ENCODE data around the gene HLA-E. TPM values are rescaled to one million over a fixed set of nuclear protein-coding genes. Genes with fewer than 3 reads are reported as not detected.

HLA-E gene
- total RNA-seq, 2 donors from 2014 or later: 133 to 216 TPM

DNA sequence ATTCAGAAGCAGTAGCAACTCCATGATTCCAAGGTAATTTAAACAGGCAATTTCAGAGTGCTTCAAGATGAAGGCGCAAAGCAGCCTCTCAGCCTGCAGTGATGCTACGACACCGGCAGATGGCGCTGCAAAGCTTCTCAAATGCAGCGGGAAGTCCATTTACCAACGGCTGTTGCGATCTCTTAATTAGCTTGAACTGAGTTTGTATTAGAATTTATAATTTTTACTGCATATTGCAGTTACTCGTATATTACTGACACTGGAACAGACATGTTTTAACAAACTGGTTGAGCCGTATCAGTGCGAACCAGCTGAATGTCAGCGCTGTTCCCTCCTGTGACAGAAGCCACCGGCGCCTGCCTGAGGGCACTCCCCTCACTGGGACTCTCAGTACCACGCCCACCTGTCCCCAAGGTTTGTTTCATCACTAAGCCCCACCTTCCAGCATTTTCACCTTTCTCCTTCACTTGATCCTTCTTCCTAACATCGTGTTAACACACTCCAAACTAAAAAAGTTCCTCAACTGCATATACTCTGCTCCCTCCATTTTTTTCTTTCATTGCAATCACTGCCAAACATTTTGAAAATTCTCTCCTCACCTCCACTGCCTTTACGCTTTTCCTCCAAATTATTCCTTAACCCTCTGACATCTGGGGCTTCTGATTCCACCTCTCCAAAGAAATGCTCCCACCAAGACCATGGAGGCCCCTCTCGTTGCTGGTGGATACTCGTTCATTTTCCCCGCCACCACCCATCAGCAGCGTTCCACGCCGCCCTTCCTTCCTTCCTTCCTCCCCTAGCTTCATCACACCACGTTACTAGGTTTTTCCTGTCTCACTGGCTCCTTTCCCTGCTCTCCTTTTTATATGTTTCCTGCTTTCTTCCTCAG is 52.5 kb downstream of the HLA-E start:
- H3K4me3 ChIP-seq: no peak overlapping the region
- H3K4me1 ChIP-seq: no peaks in the 10 kb centered on the region
- no peaks in the 10 kb centered on the region for H3K27me3 ChIP-seq
- DNase-seq (peak; percentile 77 to 81 (median 80)), ATAC-seq (peak; percentile 81)
- intact Hi-C loops (cut with DNase I): no loop called here
- peaks cover 0 to 1% of the 10 kb centered on the region in 2 donors for H3K36me3 ChIP-seq (replicated peaks in 1 of 2; ENCODE audit: insufficient read depth in 1 of 2, low read depth in 2 of 2)
- H3K27ac ChIP-seq: peak overlapping the region in 1 of 4 donors; percentile 39
- no peaks in the 10 kb centered on the region for H3K9me3 ChIP-seq
- TF ChIP-seq, protein P1, sequence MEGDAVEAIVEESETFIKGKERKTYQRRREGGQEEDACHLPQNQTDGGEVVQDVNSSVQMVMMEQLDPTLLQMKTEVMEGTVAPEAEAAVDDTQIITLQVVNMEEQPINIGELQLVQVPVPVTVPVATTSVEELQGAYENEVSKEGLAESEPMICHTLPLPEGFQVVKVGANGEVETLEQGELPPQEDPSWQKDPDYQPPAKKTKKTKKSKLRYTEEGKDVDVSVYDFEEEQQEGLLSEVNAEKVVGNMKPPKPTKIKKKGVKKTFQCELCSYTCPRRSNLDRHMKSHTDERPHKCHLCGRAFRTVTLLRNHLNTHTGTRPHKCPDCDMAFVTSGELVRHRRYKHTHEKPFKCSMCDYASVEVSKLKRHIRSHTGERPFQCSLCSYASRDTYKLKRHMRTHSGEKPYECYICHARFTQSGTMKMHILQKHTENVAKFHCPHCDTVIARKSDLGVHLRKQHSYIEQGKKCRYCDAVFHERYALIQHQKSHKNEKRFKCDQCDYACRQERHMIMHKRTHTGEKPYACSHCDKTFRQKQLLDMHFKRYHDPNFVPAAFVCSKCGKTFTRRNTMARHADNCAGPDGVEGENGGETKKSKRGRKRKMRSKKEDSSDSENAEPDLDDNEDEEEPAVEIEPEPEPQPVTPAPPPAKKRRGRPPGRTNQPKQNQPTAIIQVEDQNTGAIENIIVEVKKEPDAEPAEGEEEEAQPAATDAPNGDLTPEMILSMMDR (IDR thresholded peaks at IDR 0.05): peak; percentile 79 to 100 (median 91)
- no peak for TF ChIP-seq POLR2A (IDR thresholded peaks at IDR 0.05)
- 12 to 13% methylated on average over 23 of the region's 23 CpGs for WGBS, 2 donors

DNA sequence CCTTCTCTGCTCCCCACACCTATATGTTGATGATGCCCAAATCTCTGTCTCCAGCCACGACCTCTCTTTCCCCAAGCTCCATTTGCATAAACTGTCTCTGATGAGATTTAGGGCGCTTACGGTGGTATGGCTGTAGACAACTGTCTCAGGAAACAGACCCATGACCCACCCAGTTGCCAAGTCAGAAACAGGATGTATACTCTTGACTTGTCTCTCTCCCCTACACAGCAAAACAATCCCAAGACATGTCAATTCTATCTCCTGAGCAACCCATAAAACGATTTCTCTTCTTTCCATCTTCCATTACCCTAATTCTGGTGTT is 53.1 kb downstream of the HLA-E start:
- H3K4me1 ChIP-seq: no peaks in the 10 kb centered on the region
- ATAC-seq: no peak
- H3K4me3 ChIP-seq: no peak overlapping the region
- no peaks in the 10 kb centered on the region for H3K9me3 ChIP-seq
- TF ChIP-seq, protein P1 (IDR thresholded peaks at IDR 0.05): no peak
- no peak for TF ChIP-seq POLR2A (IDR thresholded peaks at IDR 0.05)
- H3K27ac ChIP-seq: no peak overlapping the region
- DNase-seq: no peak
- H3K27me3 ChIP-seq: no peaks in the 10 kb centered on the region
- WGBS, 2 donors: 10 to 16% methylated on average over 4 of the region's 4 CpGs
- peaks cover 0 to 6% of the 10 kb centered on the region in 2 donors for H3K36me3 ChIP-seq (replicated peaks in 1 of 2; ENCODE audit: insufficient read depth in 1 of 2, low read depth in 2 of 2)
- intact Hi-C loops (cut with DNase I): no loop called here

DNA sequence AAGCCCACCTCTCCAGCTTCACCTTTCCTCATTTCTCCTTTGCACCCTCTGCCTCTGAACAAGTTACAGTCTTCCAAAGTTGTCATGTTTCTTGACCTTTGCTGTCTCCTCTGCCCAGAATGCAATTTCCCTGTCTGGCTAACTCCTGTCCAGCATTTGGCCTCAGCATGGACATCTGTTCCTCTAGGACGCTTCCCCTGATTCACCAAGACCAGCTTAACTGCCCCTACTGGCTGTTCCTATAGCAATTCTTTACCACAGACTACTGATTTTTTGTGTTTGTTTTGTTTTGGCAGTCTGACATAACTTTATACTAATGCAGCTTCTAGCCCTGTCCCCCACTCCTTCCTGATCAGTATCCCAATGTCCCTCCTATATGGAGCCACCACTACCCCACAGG is 53.6 kb downstream of the HLA-E start:
- 69 to 74% methylated on average over 1 of the region's 1 CpG for WGBS, 2 donors
- intact Hi-C loops (cut with DNase I): no loop called here
- H3K36me3 ChIP-seq (replicated peaks in 1 of 2; ENCODE audit: insufficient read depth in 1 of 2, low read depth in 2 of 2): peaks cover 0 to 6% of the 10 kb centered on the region in 2 donors
- no peak overlapping the region for H3K27ac ChIP-seq
- no peaks in the 10 kb centered on the region for H3K27me3 ChIP-seq
- H3K9me3 ChIP-seq: no peaks in the 10 kb centered on the region
- H3K4me3 ChIP-seq: no peak overlapping the region
- DNase-seq (no peak), ATAC-seq (no peak)
- no peaks in the 10 kb centered on the region for H3K4me1 ChIP-seq
- TF ChIP-seq POLR2A (IDR thresholded peaks at IDR 0.05): no peak
- TF ChIP-seq, protein P1 (IDR thresholded peaks at IDR 0.05): no peak

Other genes starting within 250 kb of the HLA-E start
- 10 to 100 TPM in 1 of 2 donors, 1 to 10 TPM in 1; 7.5 to 15.8 TPM for gene TRIM39, start 162.6 kb upstream of the HLA-E start, total RNA-seq
- gene RPP21, start 144.4 kb upstream of the HLA-E start, total RNA-seq: 10 to 100 TPM; 52.1 to 77.6 TPM
- 10 to 100 TPM; 18.7 to 24.7 TPM for gene GNL1, start 67.0 kb downstream of the HLA-E start, total RNA-seq
- 10 to 100 TPM in 1 of 2 donors, 1 to 10 TPM in 1; 6.9 to 10.4 TPM for gene PRR3, start 67.8 kb downstream of the HLA-E start, total RNA-seq
- gene ABCF1, start 81.9 kb downstream of the HLA-E start, total RNA-seq: 10 to 100 TPM; 27.0 to 37.6 TPM
- 10 to 100 TPM; 36.1 to 48.1 TPM for gene PPP1R10, start 127.7 kb downstream of the HLA-E start, total RNA-seq
- 10 to 100 TPM; 26.4 to 35.5 TPM for gene MRPS18B, start 128.3 kb downstream of the HLA-E start, total RNA-seq
- 1 to 10 TPM; 2.0 to 5.4 TPM for gene ATAT1, start 137.4 kb downstream of the HLA-E start, total RNA-seq
- gene C6orf136, start 157.6 kb downstream of the HLA-E start, total RNA-seq: 10 to 100 TPM in 1 of 2 donors, 1 to 10 TPM in 1; 7.3 to 28.3 TPM
- 10 to 100 TPM; 12.2 to 24.4 TPM for gene DHX16, start 183.5 kb downstream of the HLA-E start, total RNA-seq
- 10 to 100 TPM; 14.5 to 20.0 TPM for gene PPP1R18, start 197.1 kb downstream of the HLA-E start, total RNA-seq
- 1 to 10 TPM; 2.6 to 5.2 TPM for gene NRM, start 201.5 kb downstream of the HLA-E start, total RNA-seq
- 10 to 100 TPM; 11.4 to 18.1 TPM for gene MDC1, start 227.8 kb downstream of the HLA-E start, total RNA-seq
- 10 to 100 TPM; 80.9 to 84.4 TPM for gene TUBB, start 230.8 kb downstream of the HLA-E start, total RNA-seq